HepG2 (cell line): ENCODE data around the gene CROT.

Experiments
- CREB1 ChIP-seq, 2 experiments: fragments of 450-650 bp in 1 of 2; IDR thresholded peaks; 2 replicates each; pipeline ENCODE4 v1.6.1; 2016 to 2017; ENCODE audit warnings: control low read depth in 1 of 2, mild to moderate bottlenecking in 1 of 2, missing compliant biosample characterization in 1 of 2, missing genetic modification characterization in 1 of 2
- CTCF ChIP-seq: sonication (generic); formaldehyde crosslinking; IDR thresholded peaks from 2 replicates; pipeline ENCODE4 v1.5.0; 2020; ENCODE audit warnings: mild to moderate bottlenecking, missing genetic modification reagents, moderate library complexity
- EZH2 ChIP-seq: conservative IDR thresholded peaks from 2 replicates; pipeline ENCODE4 v1.6.1; 2012; ENCODE audit warnings: mild to moderate bottlenecking, low read depth, low read length, moderate library complexity
- HOXD1 ChIP-seq: sonication (generic); formaldehyde crosslinking; IDR thresholded peaks from 2 replicates; pipeline ENCODE4 v1.5.0; 2020; ENCODE audit warnings: missing genetic modification reagents
- MAX ChIP-seq: IDR thresholded peaks from 2 replicates; pipeline ENCODE4 v1.6.1; 2012; ENCODE audit warnings: inconsistent platforms
- POLR2AphosphoS5 ChIP-seq: IDR thresholded peaks from 2 replicates; pipeline ENCODE4 v1.6.1; 2012; ENCODE audit warnings: low read depth, low read length
- SIN3A ChIP-seq: IDR thresholded peaks from 2 replicates; pipeline ENCODE4 v1.6.1; 2011; ENCODE audit warnings: low read depth, mild to moderate bottlenecking, control low read depth, low read length, borderline replicate concordance
- TGIF2 ChIP-seq: IDR thresholded peaks from 2 replicates; pipeline ENCODE4 v1.6.1; 2016; ENCODE audit warnings: control low read depth, missing compliant biosample characterization
- ZNF138 ChIP-seq: sonication (generic); formaldehyde crosslinking; IDR thresholded peaks from 2 replicates; pipeline ENCODE4 v1.5.0; 2020; ENCODE audit warnings: mild to moderate bottlenecking, low read depth, missing genetic modification reagents
- ZNF772 ChIP-seq: sonication (generic); formaldehyde crosslinking; IDR thresholded peaks from 2 replicates; pipeline ENCODE4 v1.5.0; 2020; ENCODE audit warnings: mild to moderate bottlenecking, missing genetic modification reagents
- TF ChIP-seq, protein P1 (sequence below): IDR thresholded peaks from 2 replicates; pipeline ENCODE4 v1.6.1; 2016; ENCODE audit warnings: low read depth
- TF ChIP-seq, protein P2 (sequence below): sonication (generic); formaldehyde crosslinking; IDR thresholded peaks from 2 replicates; pipeline ENCODE4 v1.4.0; 2020; ENCODE audit warnings: mild to moderate bottlenecking, missing genetic modification reagents
- TF ChIP-seq, protein P3 (sequence below): sonication (generic); formaldehyde crosslinking; IDR thresholded peaks from 2 replicates; pipeline ENCODE4 v1.5.1; 2020; ENCODE audit warnings: mild to moderate bottlenecking, missing genetic modification reagents, borderline replicate concordance
- TF ChIP-seq, protein P4 (sequence below): sonication (generic); formaldehyde crosslinking; IDR thresholded peaks from 2 replicates; pipeline ENCODE4 v1.8.0; 2023; ENCODE audit warnings: mild to moderate bottlenecking, missing genetic modification reagents

DNA sequence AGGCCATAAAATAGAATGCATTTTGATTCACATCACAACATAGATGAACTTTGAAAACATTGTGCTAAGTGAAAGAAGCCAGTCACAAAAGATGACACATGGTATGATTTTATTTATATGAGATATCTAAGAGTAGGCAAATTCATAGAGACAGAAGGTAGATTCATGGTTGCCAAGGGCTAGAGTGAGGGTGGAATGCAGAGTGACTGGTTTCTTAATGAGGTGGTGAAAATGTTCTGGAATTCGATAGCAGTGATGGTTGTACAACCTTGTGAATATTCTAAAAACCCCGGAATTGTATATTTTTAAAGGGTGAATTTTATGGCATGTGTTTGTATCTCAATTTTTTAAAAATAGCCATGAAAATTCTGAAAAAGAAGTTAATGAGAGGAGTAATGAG, 87.1 kb downstream of the CROT start:
- TF ChIP-seq ZNF772 (CRISPR knock-in tag), result no peak
- TF ChIP-seq POLR2AphosphoS5, result no peak
- no peak for TF ChIP-seq ZNF138 (CRISPR knock-in tag)
- no peak for TF ChIP-seq CTCF (CRISPR knock-in tag)
- TF ChIP-seq, protein P1, sequence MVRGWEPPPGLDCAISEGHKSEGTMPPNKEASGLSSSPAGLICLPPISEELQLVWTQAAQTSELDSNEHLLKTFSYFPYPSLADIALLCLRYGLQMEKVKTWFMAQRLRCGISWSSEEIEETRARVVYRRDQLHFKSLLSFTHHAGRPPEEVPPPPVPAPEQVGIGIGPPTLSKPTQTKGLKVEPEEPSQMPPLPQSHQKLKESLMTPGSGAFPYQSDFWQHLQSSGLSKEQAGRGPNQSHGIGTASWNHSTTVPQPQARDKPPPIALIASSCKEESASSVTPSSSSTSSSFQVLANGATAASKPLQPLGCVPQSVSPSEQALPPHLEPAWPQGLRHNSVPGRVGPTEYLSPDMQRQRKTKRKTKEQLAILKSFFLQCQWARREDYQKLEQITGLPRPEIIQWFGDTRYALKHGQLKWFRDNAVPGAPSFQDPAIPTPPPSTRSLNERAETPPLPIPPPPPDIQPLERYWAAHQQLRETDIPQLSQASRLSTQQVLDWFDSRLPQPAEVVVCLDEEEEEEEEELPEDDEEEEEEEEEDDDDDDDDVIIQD (CRISPR knock-in tag), result no peak
- no peak for TF ChIP-seq CREB1 (IDR thresholded peaks at IDR 0.05)
- TF ChIP-seq CREB1 (CRISPR knock-in tag; IDR thresholded peaks at IDR 0.05), result no peak
- TF ChIP-seq HOXD1 (CRISPR knock-in tag), result no peak
- TF ChIP-seq, protein P2, sequence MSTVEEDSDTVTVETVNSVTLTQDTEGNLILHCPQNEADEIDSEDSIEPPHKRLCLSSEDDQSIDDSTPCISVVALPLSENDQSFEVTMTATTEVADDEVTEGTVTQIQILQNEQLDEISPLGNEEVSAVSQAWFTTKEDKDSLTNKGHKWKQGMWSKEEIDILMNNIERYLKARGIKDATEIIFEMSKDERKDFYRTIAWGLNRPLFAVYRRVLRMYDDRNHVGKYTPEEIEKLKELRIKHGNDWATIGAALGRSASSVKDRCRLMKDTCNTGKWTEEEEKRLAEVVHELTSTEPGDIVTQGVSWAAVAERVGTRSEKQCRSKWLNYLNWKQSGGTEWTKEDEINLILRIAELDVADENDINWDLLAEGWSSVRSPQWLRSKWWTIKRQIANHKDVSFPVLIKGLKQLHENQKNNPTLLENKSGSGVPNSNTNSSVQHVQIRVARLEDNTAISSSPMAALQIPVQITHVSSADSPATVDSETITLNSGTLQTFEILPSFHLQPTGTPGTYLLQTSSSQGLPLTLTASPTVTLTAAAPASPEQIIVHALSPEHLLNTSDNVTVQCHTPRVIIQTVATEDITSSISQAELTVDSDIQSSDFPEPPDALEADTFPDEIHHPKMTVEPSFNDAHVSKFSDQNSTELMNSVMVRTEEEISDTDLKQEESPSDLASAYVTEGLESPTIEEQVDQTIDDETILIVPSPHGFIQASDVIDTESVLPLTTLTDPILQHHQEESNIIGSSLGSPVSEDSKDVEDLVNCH (CRISPR knock-in tag), result no peak
- no peak for TF ChIP-seq TGIF2 (CRISPR knock-in tag)
- TF ChIP-seq, protein P3, sequence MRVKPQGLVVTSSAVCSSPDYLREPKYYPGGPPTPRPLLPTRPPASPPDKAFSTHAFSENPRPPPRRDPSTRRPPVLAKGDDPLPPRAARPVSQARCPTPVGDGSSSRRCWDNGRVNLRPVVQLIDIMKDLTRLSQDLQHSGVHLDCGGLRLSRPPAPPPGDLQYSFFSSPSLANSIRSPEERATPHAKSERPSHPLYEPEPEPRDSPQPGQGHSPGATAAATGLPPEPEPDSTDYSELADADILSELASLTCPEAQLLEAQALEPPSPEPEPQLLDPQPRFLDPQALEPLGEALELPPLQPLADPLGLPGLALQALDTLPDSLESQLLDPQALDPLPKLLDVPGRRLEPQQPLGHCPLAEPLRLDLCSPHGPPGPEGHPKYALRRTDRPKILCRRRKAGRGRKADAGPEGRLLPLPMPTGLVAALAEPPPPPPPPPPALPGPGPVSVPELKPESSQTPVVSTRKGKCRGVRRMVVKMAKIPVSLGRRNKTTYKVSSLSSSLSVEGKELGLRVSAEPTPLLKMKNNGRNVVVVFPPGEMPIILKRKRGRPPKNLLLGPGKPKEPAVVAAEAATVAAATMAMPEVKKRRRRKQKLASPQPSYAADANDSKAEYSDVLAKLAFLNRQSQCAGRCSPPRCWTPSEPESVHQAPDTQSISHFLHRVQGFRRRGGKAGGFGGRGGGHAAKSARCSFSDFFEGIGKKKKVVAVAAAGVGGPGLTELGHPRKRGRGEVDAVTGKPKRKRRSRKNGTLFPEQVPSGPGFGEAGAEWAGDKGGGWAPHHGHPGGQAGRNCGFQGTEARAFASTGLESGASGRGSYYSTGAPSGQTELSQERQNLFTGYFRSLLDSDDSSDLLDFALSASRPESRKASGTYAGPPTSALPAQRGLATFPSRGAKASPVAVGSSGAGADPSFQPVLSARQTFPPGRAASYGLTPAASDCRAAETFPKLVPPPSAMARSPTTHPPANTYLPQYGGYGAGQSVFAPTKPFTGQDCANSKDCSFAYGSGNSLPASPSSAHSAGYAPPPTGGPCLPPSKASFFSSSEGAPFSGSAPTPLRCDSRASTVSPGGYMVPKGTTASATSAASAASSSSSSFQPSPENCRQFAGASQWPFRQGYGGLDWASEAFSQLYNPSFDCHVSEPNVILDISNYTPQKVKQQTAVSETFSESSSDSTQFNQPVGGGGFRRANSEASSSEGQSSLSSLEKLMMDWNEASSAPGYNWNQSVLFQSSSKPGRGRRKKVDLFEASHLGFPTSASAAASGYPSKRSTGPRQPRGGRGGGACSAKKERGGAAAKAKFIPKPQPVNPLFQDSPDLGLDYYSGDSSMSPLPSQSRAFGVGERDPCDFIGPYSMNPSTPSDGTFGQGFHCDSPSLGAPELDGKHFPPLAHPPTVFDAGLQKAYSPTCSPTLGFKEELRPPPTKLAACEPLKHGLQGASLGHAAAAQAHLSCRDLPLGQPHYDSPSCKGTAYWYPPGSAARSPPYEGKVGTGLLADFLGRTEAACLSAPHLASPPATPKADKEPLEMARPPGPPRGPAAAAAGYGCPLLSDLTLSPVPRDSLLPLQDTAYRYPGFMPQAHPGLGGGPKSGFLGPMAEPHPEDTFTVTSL, result no peak
- TF ChIP-seq EZH2, result no peak
- no peak for TF ChIP-seq MAX
- TF ChIP-seq, protein P4, sequence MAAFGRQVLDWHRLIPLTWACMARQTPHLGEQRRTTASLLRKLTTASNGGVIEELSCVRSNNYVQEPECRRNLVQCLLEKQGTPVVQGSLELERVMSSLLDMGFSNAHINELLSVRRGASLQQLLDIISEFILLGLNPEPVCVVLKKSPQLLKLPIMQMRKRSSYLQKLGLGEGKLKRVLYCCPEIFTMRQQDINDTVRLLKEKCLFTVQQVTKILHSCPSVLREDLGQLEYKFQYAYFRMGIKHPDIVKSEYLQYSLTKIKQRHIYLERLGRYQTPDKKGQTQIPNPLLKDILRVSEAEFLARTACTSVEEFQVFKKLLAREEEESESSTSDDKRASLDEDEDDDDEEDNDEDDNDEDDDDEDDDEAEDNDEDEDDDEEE (CRISPR knock-in tag), result no peak
- TF ChIP-seq SIN3A, result no peak
